ENCODE measurements around the gene CBARP. TPM values are rescaled to one million over a fixed set of nuclear protein-coding genes. Genes with fewer than 3 reads are reported as not detected.

CBARP gene
- total RNA-seq, 2 experiments from 2014 or later = 0.09 to 0.13 TPM

DNA sequence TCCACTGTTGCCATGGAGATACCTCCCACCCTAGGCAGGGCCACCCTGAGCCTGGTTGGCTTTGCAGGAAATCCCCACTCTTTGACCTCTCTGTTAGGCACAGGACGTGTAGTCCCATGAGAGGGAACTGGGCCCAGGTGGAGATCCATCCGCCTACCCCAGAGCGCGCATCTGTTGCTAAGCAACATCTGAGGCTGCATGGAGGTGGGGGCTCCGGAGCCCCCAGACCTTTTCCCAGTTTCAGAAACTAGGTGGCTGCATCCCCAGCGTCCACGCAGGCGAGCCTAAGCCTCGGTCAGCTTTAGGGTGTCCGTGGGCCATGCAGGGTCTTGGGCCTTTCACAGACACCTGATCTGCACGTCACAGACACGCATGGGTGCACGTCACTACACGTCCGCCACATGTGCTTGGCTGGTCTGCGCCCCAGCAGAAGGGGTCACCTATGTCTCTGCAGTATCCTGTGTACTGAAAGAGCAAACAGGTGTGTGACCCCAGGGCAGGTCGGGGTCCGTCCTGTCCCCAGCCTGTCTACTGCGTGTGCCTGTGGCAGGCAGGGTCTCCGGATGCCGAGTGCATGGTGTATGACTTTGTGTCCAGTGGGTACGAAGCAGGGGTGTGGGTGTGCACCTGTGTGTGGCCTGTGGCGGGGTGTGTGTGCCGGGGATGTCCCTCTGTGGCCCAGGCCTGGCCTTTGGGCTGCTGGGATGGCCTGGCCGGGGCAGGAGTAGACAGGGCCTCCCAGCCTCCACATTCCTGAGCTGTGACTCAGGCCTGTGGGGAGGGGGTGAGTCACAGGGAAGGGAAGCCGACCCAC lies 27.2 kb upstream of the CBARP start:
- CTCF ChIA-PET (ENCODE audit: unreplicated experiment) = no interaction called here
- Histone ChIP-seq H3K36me3 (ENCODE audit: insufficient read depth, low read length) (peaks cover 10% of the 10 kb centered on the region), H3K4me2 (ENCODE audit: low read length) (peak overlapping the region; percentile 97), H3K4me1 (ENCODE audit: insufficient read depth, low read length, poor library complexity, severe bottlenecking) (peaks cover 72% of the 10 kb centered on the region), H2AFZ (ENCODE audit: low read length) (no peak overlapping the region), H3K79me2 (ENCODE audit: insufficient read depth, low read depth, low read length) (peaks cover 24% of the 10 kb centered on the region), H3K4me3 (ENCODE audit: low read depth, low read length, poor library complexity, severe bottlenecking) (peak overlapping the region; percentile 82), H3K9me2 (ENCODE audit: insufficient read depth, low read length) (no peaks in the 10 kb centered on the region), H3K9me3 (ENCODE audit: low read length) (no peaks in the 10 kb centered on the region), H3K27ac (ENCODE audit: low read depth, low read length, poor library complexity, severe bottlenecking) (peak overlapping the region; percentile 93), H4K20me1 (ENCODE audit: insufficient read depth, low read length) (peaks cover 1% of the 10 kb centered on the region; the same call in 1 of the 2 replicates)
- peak; percentile 91 for DNase-seq (ENCODE audit: low spot score)
- no TSS peak for BruUV-seq (replicated peaks)
- intact Hi-C loops (cut with micrococcal nuclease; ENCODE audit: unreplicated experiment) = loop anchor here (5.0 to 10.0 kb wide), 2 partner anchors 240 to 382 kb away; partner anchors contain the start of genes CNN2, RNU6-2 and TMEM259
- POLR2A ChIA-PET = no interaction called here
- TF ChIP-seq EZH2phosphoT487 (IDR thresholded peaks at IDR 0.05; ENCODE audit: borderline replicate concordance, low read depth, low read length) = no peak
- TF ChIP-seq, protein P1, sequence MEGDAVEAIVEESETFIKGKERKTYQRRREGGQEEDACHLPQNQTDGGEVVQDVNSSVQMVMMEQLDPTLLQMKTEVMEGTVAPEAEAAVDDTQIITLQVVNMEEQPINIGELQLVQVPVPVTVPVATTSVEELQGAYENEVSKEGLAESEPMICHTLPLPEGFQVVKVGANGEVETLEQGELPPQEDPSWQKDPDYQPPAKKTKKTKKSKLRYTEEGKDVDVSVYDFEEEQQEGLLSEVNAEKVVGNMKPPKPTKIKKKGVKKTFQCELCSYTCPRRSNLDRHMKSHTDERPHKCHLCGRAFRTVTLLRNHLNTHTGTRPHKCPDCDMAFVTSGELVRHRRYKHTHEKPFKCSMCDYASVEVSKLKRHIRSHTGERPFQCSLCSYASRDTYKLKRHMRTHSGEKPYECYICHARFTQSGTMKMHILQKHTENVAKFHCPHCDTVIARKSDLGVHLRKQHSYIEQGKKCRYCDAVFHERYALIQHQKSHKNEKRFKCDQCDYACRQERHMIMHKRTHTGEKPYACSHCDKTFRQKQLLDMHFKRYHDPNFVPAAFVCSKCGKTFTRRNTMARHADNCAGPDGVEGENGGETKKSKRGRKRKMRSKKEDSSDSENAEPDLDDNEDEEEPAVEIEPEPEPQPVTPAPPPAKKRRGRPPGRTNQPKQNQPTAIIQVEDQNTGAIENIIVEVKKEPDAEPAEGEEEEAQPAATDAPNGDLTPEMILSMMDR (conservative IDR thresholded peaks at IDR 0.05; ENCODE audit: low read length) = no peak

DNA sequence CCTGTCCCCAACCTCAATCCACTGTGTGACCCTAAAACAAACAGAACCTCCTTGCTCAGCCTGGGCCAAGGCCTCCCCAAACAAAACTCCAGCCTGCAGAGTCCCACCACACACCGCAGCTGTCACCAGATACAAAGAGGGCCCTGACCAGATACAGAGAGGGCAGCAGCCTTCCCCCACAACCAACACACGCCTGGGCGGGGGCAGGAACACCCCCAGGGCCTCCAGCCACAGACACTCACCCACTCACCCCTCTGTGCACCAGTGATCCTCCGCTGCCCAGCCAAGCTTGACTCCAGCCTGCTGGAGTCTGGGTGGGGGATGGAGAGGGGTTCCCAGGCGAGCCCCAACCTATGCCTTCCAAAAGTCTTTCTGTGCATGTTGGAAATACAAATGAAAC lies 25.4 kb upstream of the CBARP start:
- peak overlapping the region; percentile 93 for H3K27ac ChIP-seq (ENCODE audit: low read depth, low read length, poor library complexity, severe bottlenecking)
- intact Hi-C loops (cut with micrococcal nuclease; ENCODE audit: unreplicated experiment) = loop anchor here (10.0 kb wide), 1 partner anchor 238 kb away; the partner anchor contains the start of genes CNN2, RNU6-2 and TMEM259
- H2AFZ ChIP-seq (ENCODE audit: low read length) = no peak overlapping the region
- TF ChIP-seq, protein P1 (conservative IDR thresholded peaks at IDR 0.05; ENCODE audit: low read length) = no peak
- TF ChIP-seq EZH2phosphoT487 (IDR thresholded peaks at IDR 0.05; ENCODE audit: borderline replicate concordance, low read depth, low read length) = no peak
- no TSS peak for BruUV-seq (replicated peaks)
- no peaks in the 10 kb centered on the region for H4K20me1 ChIP-seq (ENCODE audit: insufficient read depth, low read length)
- H3K79me2 ChIP-seq (ENCODE audit: insufficient read depth, low read depth, low read length) = peaks cover 22% of the 10 kb centered on the region; the same call in 1 of the 2 replicates
- H3K9me3 ChIP-seq (ENCODE audit: low read length) = no peaks in the 10 kb centered on the region
- peak overlapping the region; percentile 83 for H3K4me2 ChIP-seq (ENCODE audit: low read length)
- peaks cover 83% of the 10 kb centered on the region for H3K4me1 ChIP-seq (ENCODE audit: insufficient read depth, low read length, poor library complexity, severe bottlenecking)
- H3K36me3 ChIP-seq (ENCODE audit: insufficient read depth, low read length) = peaks cover 9% of the 10 kb centered on the region; the same call in 1 of the 2 replicates
- peak overlapping the region; percentile 78 for H3K4me3 ChIP-seq (ENCODE audit: low read depth, low read length, poor library complexity, severe bottlenecking)
- ChIA-PET POLR2A (no interaction called here), CTCF (ENCODE audit: unreplicated experiment) (interaction anchor here (1.2 kb wide), 1 partner anchor 10 kb away, joined by 5 read pairs; no protein-coding TSS in a partner anchor)
- DNase-seq (ENCODE audit: low spot score) = no peak
- H3K9me2 ChIP-seq (ENCODE audit: insufficient read depth, low read length) = no peaks in the 10 kb centered on the region

All from OCI-LY7 (cell line).